Cardiac fibroblast (primary cell): ENCODE data around the gene RPUSD4.

ENCODE experiments used
- DNase-seq, 2 donors: peaks; one replicate each; pipeline versions ENCODE4 v3.0.0 to v3.0.0-alpha.2; 2010; ENCODE audit warnings: low read depth in 2 of 2
- H3K4me3 ChIP-seq, 2 donors: replicated peaks in 1 of 2; 1 replicate in 1 of 2; 2 replicates in 1 of 2; pipeline ENCODE4 v1.5.1; 2011; ENCODE audit warnings: low read depth in 2 of 2, low read length in 2 of 2, mild to moderate bottlenecking in 2 of 2, moderate library complexity in 1 of 2
- TF ChIP-seq, protein P1 (sequence below): IDR thresholded peaks from one replicate; pipeline ENCODE4 v1.5.1; 2011; ENCODE audit warnings: low read depth, mild to moderate bottlenecking, low read length, inconsistent platforms

Gene RPUSD4

DNA sequence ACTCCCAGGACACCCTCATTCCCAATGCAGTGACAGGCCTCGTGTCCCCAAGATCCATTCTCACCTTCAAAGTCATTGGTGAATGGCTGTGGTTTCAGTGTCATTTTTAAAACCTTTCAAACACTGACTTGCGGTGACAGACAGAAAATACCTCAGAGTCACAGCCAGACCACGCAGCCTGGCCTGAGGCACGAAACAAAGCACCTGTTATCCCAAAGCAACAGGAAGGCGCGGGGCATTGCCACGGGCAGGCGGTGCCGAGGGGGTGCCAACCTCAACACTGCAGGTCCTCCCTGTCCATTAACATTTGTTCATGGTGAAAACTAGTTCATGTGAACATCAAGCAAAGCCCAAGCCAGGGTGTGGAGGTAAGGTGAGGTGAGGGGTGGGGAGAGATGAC lies 38.2 kb downstream of the RPUSD4 start:
- no peak overlapping the region for H3K4me3 ChIP-seq
- TF ChIP-seq, protein P1, sequence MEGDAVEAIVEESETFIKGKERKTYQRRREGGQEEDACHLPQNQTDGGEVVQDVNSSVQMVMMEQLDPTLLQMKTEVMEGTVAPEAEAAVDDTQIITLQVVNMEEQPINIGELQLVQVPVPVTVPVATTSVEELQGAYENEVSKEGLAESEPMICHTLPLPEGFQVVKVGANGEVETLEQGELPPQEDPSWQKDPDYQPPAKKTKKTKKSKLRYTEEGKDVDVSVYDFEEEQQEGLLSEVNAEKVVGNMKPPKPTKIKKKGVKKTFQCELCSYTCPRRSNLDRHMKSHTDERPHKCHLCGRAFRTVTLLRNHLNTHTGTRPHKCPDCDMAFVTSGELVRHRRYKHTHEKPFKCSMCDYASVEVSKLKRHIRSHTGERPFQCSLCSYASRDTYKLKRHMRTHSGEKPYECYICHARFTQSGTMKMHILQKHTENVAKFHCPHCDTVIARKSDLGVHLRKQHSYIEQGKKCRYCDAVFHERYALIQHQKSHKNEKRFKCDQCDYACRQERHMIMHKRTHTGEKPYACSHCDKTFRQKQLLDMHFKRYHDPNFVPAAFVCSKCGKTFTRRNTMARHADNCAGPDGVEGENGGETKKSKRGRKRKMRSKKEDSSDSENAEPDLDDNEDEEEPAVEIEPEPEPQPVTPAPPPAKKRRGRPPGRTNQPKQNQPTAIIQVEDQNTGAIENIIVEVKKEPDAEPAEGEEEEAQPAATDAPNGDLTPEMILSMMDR, result no peak
- DNase-seq, result no peak

- H3K4me3 ChIP-seq, result no peak overlapping the region
- peak; percentile 1 to 71 for DNase-seq
- TF ChIP-seq, protein P1, result no peak
Measured at GRCh38 chr11:126172596-126173038, 38.8 kb downstream of the RPUSD4 start.

GRCh38 chr11:126169291-126169690 lies 42.2 kb downstream of the RPUSD4 start:
- DNase-seq, result no peak
- TF ChIP-seq, protein P1, result no peak
- no peak overlapping the region for H3K4me3 ChIP-seq

- DNase-seq, result peak in 1 of 2 donors; percentile 25
- TF ChIP-seq, protein P1, result no peak
- no peak overlapping the region for H3K4me3 ChIP-seq
Measured at GRCh38 chr11:126167488-126167887, 44.0 kb downstream of the RPUSD4 start.

DNA sequence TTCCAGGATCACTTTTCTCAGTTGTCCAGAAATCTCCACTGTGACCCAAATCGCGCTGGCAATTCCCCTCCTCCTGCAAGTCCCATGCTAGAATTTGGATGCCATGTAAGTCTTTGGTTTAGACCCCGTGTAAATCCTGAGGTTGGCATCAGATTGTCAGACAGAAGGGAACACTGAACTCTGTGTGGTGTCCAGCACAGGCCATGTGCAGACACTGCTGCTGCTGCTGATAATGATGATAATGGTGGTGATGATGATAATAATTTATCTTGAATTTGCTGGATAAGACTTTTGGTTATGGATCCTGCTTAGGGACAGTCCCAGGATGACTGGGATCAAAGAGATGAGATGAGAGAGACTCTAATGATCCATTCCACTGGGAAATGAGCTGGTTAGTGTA lies 45.0 kb downstream of the RPUSD4 start:
- TF ChIP-seq, protein P1, result no peak

GRCh38 chr11:126165757-126166156 lies 45.7 kb downstream of the RPUSD4 start:
- peak in 1 of 2 donors; percentile 32 for DNase-seq
- TF ChIP-seq, protein P1, result no peak
- H3K4me3 ChIP-seq, result no peak overlapping the region

More for the DNA sequence above, 45.0 kb downstream of the RPUSD4 start:
- DNase-seq, result no peak
- H3K4me3 ChIP-seq, result no peak overlapping the region

- TF ChIP-seq, protein P1, result no peak
- DNase-seq, result no peak
- H3K4me3 ChIP-seq, result no peak overlapping the region
Measured at GRCh38 chr11:126165311-126165720, 46.1 kb downstream of the RPUSD4 start.
